Measurements from ENCODE around the gene DENND1A. TPM values are rescaled to one million over a fixed set of nuclear protein-coding genes. Genes with fewer than 3 reads are reported as not detected.

DENND1A gene
- polyA plus RNA-seq, 2 donors, result 4.6 to 4.8 TPM

GRCh38 chr9:123571240-123571639 lies 358.7 kb downstream of the DENND1A start:
- Histone ChIP-seq H3K36me3 (ENCODE audit: control insufficient read depth in 2 of 2, insufficient read depth in 2 of 2, low read length in 1 of 2) (no peaks in the 10 kb centered on the region), H3K27ac (ENCODE audit: low read depth in 2 of 2, low read length in 1 of 2) (no peak overlapping the region), H3K4me3 (ENCODE audit: low read depth in 1 of 2, low read length in 2 of 2) (no peak overlapping the region), H3K4me1 (ENCODE audit: control insufficient read depth in 2 of 2, insufficient read depth in 2 of 2, low read length in 1 of 2) (peaks cover 0 to 3% of the 10 kb centered on the region in 2 donors), H3K9me3 (ENCODE audit: control insufficient read depth in 2 of 2, insufficient read depth in 1 of 2, low read depth in 1 of 2, low read length in 1 of 2) (no peaks in the 10 kb centered on the region), H3K27me3 (ENCODE audit: control insufficient read depth in 1 of 2, insufficient read depth in 2 of 2, low read length in 2 of 2) (no peaks in the 10 kb centered on the region)
- 79 to 83% methylated on average over 2 of the region's 2 CpGs for WGBS, 2 donors

- WGBS, 2 donors, result 26 to 44% methylated on average over 17 of the region's 17 CpGs
- peak overlapping the region in 1 of 2 donors; percentile 63 for H3K27ac ChIP-seq (ENCODE audit: low read depth in 2 of 2, low read length in 1 of 2)
- H3K4me3 ChIP-seq (ENCODE audit: low read depth in 1 of 2, low read length in 2 of 2), result no peak overlapping the region
- no peaks in the 10 kb centered on the region for H3K36me3 ChIP-seq (ENCODE audit: control insufficient read depth in 2 of 2, insufficient read depth in 2 of 2, low read length in 1 of 2)
- H3K4me1 ChIP-seq (ENCODE audit: control insufficient read depth in 2 of 2, insufficient read depth in 2 of 2, low read length in 1 of 2), result peaks cover 0 to 3% of the 10 kb centered on the region in 2 donors
- H3K27me3 ChIP-seq (ENCODE audit: control insufficient read depth in 1 of 2, insufficient read depth in 2 of 2, low read length in 2 of 2), result no peaks in the 10 kb centered on the region
- no peaks in the 10 kb centered on the region for H3K9me3 ChIP-seq (ENCODE audit: control insufficient read depth in 2 of 2, insufficient read depth in 1 of 2, low read depth in 1 of 2, low read length in 1 of 2)
Measured at GRCh38 chr9:123568691-123569688, 360.9 kb downstream of the DENND1A start.

- 89 to 96% methylated on average over 3 of the region's 3 CpGs for WGBS, 2 donors
- no peaks in the 10 kb centered on the region for H3K27me3 ChIP-seq (ENCODE audit: control insufficient read depth in 1 of 2, insufficient read depth in 2 of 2, low read length in 2 of 2)
- H3K27ac ChIP-seq (ENCODE audit: low read depth in 2 of 2, low read length in 1 of 2), result no peak overlapping the region
- no peak overlapping the region for H3K4me3 ChIP-seq (ENCODE audit: low read depth in 1 of 2, low read length in 2 of 2)
- H3K9me3 ChIP-seq (ENCODE audit: control insufficient read depth in 2 of 2, insufficient read depth in 1 of 2, low read depth in 1 of 2, low read length in 1 of 2), result peaks cover 0 to 1% of the 10 kb centered on the region in 2 donors
- H3K36me3 ChIP-seq (ENCODE audit: control insufficient read depth in 2 of 2, insufficient read depth in 2 of 2, low read length in 1 of 2), result no peaks in the 10 kb centered on the region
- peaks cover 0 to 3% of the 10 kb centered on the region in 2 donors for H3K4me1 ChIP-seq (ENCODE audit: control insufficient read depth in 2 of 2, insufficient read depth in 2 of 2, low read length in 1 of 2)
Measured at GRCh38 chr9:123567013-123567412, 362.9 kb downstream of the DENND1A start.

- peaks cover 0 to 3% of the 10 kb centered on the region in 2 donors for H3K9me3 ChIP-seq (ENCODE audit: control insufficient read depth in 2 of 2, insufficient read depth in 1 of 2, low read depth in 1 of 2, low read length in 1 of 2)
- no peaks in the 10 kb centered on the region for H3K36me3 ChIP-seq (ENCODE audit: control insufficient read depth in 2 of 2, insufficient read depth in 2 of 2, low read length in 1 of 2)
- no peak overlapping the region for H3K27ac ChIP-seq (ENCODE audit: low read depth in 2 of 2, low read length in 1 of 2)
- H3K4me1 ChIP-seq (ENCODE audit: control insufficient read depth in 2 of 2, insufficient read depth in 2 of 2, low read length in 1 of 2), result peaks cover 0 to 3% of the 10 kb centered on the region in 2 donors
- H3K27me3 ChIP-seq (ENCODE audit: control insufficient read depth in 1 of 2, insufficient read depth in 2 of 2, low read length in 2 of 2), result no peaks in the 10 kb centered on the region
- 90 to 92% methylated on average over 1 of the region's 1 CpG for WGBS, 2 donors
- no peak overlapping the region for H3K4me3 ChIP-seq (ENCODE audit: low read depth in 1 of 2, low read length in 2 of 2)
Measured at GRCh38 chr9:123564652-123565051, 365.3 kb downstream of the DENND1A start.

- no peaks in the 10 kb centered on the region for H3K27me3 ChIP-seq (ENCODE audit: control insufficient read depth in 1 of 2, insufficient read depth in 2 of 2, low read length in 2 of 2)
- 69 to 73% methylated on average over 6 of the region's 6 CpGs for WGBS, 2 donors
- no peaks in the 10 kb centered on the region for H3K36me3 ChIP-seq (ENCODE audit: control insufficient read depth in 2 of 2, insufficient read depth in 2 of 2, low read length in 1 of 2)
- H3K9me3 ChIP-seq (ENCODE audit: control insufficient read depth in 2 of 2, insufficient read depth in 1 of 2, low read depth in 1 of 2, low read length in 1 of 2), result peaks cover 0 to 3% of the 10 kb centered on the region in 2 donors
- no peak overlapping the region for H3K27ac ChIP-seq (ENCODE audit: low read depth in 2 of 2, low read length in 1 of 2)
- H3K4me1 ChIP-seq (ENCODE audit: control insufficient read depth in 2 of 2, insufficient read depth in 2 of 2, low read length in 1 of 2), result no peaks in the 10 kb centered on the region
- no peak overlapping the region for H3K4me3 ChIP-seq (ENCODE audit: low read depth in 1 of 2, low read length in 2 of 2)
Measured at GRCh38 chr9:123562844-123563346, 367.0 kb downstream of the DENND1A start.

- Histone ChIP-seq H3K4me1 (ENCODE audit: control insufficient read depth in 2 of 2, insufficient read depth in 2 of 2, low read length in 1 of 2) (no peaks in the 10 kb centered on the region), H3K27ac (ENCODE audit: low read depth in 2 of 2, low read length in 1 of 2) (no peak overlapping the region), H3K27me3 (ENCODE audit: control insufficient read depth in 1 of 2, insufficient read depth in 2 of 2, low read length in 2 of 2) (no peaks in the 10 kb centered on the region), H3K4me3 (ENCODE audit: low read depth in 1 of 2, low read length in 2 of 2) (no peak overlapping the region), H3K36me3 (ENCODE audit: control insufficient read depth in 2 of 2, insufficient read depth in 2 of 2, low read length in 1 of 2) (peaks cover 0 to 4% of the 10 kb centered on the region in 2 donors), H3K9me3 (ENCODE audit: control insufficient read depth in 2 of 2, insufficient read depth in 1 of 2, low read depth in 1 of 2, low read length in 1 of 2) (peaks cover 0 to 3% of the 10 kb centered on the region in 2 donors)
- 92 to 95% methylated on average over 6 of the region's 6 CpGs for WGBS, 2 donors
Measured at GRCh38 chr9:123561046-123561445, 368.9 kb downstream of the DENND1A start.

- Histone ChIP-seq H3K4me3 (ENCODE audit: low read depth in 1 of 2, low read length in 2 of 2) (no peak overlapping the region), H3K36me3 (ENCODE audit: control insufficient read depth in 2 of 2, insufficient read depth in 2 of 2, low read length in 1 of 2) (peaks cover 0 to 7% of the 10 kb centered on the region in 2 donors), H3K4me1 (ENCODE audit: control insufficient read depth in 2 of 2, insufficient read depth in 2 of 2, low read length in 1 of 2) (no peaks in the 10 kb centered on the region), H3K27me3 (ENCODE audit: control insufficient read depth in 1 of 2, insufficient read depth in 2 of 2, low read length in 2 of 2) (no peaks in the 10 kb centered on the region), H3K27ac (ENCODE audit: low read depth in 2 of 2, low read length in 1 of 2) (no peak overlapping the region), H3K9me3 (ENCODE audit: control insufficient read depth in 2 of 2, insufficient read depth in 1 of 2, low read depth in 1 of 2, low read length in 1 of 2) (no peaks in the 10 kb centered on the region)
- 89 to 94% methylated on average over 22 of the region's 22 CpGs for WGBS, 2 donors
Measured at GRCh38 chr9:123556464-123557435, 373.2 kb downstream of the DENND1A start.

GRCh38 chr9:123555646-123556045 lies 374.3 kb downstream of the DENND1A start:
- H3K36me3 ChIP-seq (ENCODE audit: control insufficient read depth in 2 of 2, insufficient read depth in 2 of 2, low read length in 1 of 2), result peaks cover 0 to 7% of the 10 kb centered on the region in 2 donors

GRCh38 chr9:123552530-123552929 lies 377.4 kb downstream of the DENND1A start:
- Histone ChIP-seq H3K27me3 (ENCODE audit: control insufficient read depth in 1 of 2, insufficient read depth in 2 of 2, low read length in 2 of 2) (no peaks in the 10 kb centered on the region), H3K36me3 (ENCODE audit: control insufficient read depth in 2 of 2, insufficient read depth in 2 of 2, low read length in 1 of 2) (peaks cover 0 to 7% of the 10 kb centered on the region in 2 donors), H3K4me3 (ENCODE audit: low read depth in 1 of 2, low read length in 2 of 2) (no peak overlapping the region), H3K27ac (ENCODE audit: low read depth in 2 of 2, low read length in 1 of 2) (no peak overlapping the region), H3K9me3 (ENCODE audit: control insufficient read depth in 2 of 2, insufficient read depth in 1 of 2, low read depth in 1 of 2, low read length in 1 of 2) (no peaks in the 10 kb centered on the region), H3K4me1 (ENCODE audit: control insufficient read depth in 2 of 2, insufficient read depth in 2 of 2, low read length in 1 of 2) (no peaks in the 10 kb centered on the region)
- WGBS, 2 donors, result 97% methylated on average over 5 of the region's 5 CpGs

More at GRCh38 chr9:123555646-123556045, 374.3 kb downstream of the DENND1A start:
- Histone ChIP-seq H3K27ac (ENCODE audit: low read depth in 2 of 2, low read length in 1 of 2) (no peak overlapping the region), H3K4me3 (ENCODE audit: low read depth in 1 of 2, low read length in 2 of 2) (no peak overlapping the region), H3K27me3 (ENCODE audit: control insufficient read depth in 1 of 2, insufficient read depth in 2 of 2, low read length in 2 of 2) (no peaks in the 10 kb centered on the region), H3K4me1 (ENCODE audit: control insufficient read depth in 2 of 2, insufficient read depth in 2 of 2, low read length in 1 of 2) (no peaks in the 10 kb centered on the region), H3K9me3 (ENCODE audit: control insufficient read depth in 2 of 2, insufficient read depth in 1 of 2, low read depth in 1 of 2, low read length in 1 of 2) (no peaks in the 10 kb centered on the region)
- 79% methylated on average over 3 of the region's 3 CpGs for WGBS, 2 donors

All from esophagus (tissue), 2 donors.